ENCODE data around the gene CPEB1.

The CPEB1 gene

GRCh38 chr15:82647045-82647834 is at the start of gene CPEB1:
Gene CPEB1, minus strand, starts transcription at chr15:82647363. Its CDS starts 18,904 bp downstream, at chr15:82628459.
- TF ChIP-seq, protein P1, sequence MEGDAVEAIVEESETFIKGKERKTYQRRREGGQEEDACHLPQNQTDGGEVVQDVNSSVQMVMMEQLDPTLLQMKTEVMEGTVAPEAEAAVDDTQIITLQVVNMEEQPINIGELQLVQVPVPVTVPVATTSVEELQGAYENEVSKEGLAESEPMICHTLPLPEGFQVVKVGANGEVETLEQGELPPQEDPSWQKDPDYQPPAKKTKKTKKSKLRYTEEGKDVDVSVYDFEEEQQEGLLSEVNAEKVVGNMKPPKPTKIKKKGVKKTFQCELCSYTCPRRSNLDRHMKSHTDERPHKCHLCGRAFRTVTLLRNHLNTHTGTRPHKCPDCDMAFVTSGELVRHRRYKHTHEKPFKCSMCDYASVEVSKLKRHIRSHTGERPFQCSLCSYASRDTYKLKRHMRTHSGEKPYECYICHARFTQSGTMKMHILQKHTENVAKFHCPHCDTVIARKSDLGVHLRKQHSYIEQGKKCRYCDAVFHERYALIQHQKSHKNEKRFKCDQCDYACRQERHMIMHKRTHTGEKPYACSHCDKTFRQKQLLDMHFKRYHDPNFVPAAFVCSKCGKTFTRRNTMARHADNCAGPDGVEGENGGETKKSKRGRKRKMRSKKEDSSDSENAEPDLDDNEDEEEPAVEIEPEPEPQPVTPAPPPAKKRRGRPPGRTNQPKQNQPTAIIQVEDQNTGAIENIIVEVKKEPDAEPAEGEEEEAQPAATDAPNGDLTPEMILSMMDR (IDR thresholded peaks at IDR 0.05; ENCODE audit: borderline replicate concordance, insufficient read depth, low read depth, low read length) = no peak

GRCh38 chr15:82692171-82692570 is 45.0 kb upstream of the CPEB1 start:
- H3K4me3 ChIP-seq (ENCODE audit: low read depth, low read length) = no peak overlapping the region
- TF ChIP-seq, protein P1 (IDR thresholded peaks at IDR 0.05; ENCODE audit: borderline replicate concordance, insufficient read depth, low read depth, low read length) = no peak

More at GRCh38 chr15:82647045-82647834, at the start of gene CPEB1:
- H3K4me3 ChIP-seq (ENCODE audit: low read depth, low read length) = peak within 1 kb of the TSS; percentile 19

DNA sequence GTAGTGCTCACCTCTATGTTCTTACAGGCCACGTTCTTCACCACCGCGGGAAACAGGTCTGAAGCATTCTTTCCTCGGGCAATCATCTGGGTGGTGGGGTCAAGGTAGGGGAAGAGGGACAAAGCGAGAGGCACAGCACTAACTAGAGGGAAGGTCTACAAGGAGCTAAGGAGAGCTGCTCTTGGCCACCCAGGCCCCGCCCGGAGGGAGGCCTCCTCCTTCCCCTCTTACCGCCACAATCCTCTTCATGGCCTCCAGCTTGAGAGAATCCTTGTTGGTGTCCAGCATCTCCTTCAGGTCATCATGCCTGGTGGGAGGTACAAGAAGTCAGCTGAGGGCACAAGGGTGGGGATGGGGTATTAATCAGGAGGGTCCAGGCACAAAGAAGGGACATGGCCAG is 42.0 kb upstream of the CPEB1 start:
- H3K4me3 ChIP-seq (ENCODE audit: low read depth, low read length) = no peak overlapping the region
- TF ChIP-seq, protein P1 (IDR thresholded peaks at IDR 0.05; ENCODE audit: borderline replicate concordance, insufficient read depth, low read depth, low read length) = no peak

DNA sequence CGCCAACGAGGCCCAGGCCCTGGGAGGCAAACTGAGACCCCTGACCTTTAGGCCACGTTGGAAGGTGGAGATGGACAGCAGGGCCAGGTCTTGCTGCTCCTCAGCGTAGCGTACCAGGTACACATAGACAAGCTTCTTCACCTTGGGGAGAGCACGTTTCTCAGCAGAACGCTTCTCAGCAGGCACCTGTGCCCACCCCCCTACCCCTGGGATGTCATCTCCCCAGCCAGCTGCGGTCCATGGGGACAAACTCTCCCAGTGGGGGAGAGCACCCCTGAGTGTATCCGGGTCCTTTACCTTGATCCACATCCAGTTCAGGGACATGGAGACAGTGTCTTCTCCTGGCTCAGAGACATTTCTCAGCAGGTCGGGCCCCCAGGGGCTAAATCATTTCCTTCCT is 41.5 kb upstream of the CPEB1 start:
- TF ChIP-seq, protein P1 (IDR thresholded peaks at IDR 0.05; ENCODE audit: borderline replicate concordance, insufficient read depth, low read depth, low read length) = no peak
- no peak overlapping the region for H3K4me3 ChIP-seq (ENCODE audit: low read depth, low read length)

- TF ChIP-seq, protein P1 (IDR thresholded peaks at IDR 0.05; ENCODE audit: borderline replicate concordance, insufficient read depth, low read depth, low read length) = no peak
- no peak overlapping the region for H3K4me3 ChIP-seq (ENCODE audit: low read depth, low read length)
Observed at GRCh38 chr15:82681371-82681770, 34.2 kb upstream of the CPEB1 start.

GRCh38 chr15:82680200-82681102 is 33.3 kb upstream of the CPEB1 start:
- peak overlapping the region; percentile 45 for H3K4me3 ChIP-seq (ENCODE audit: low read depth, low read length)
- TF ChIP-seq, protein P1 (IDR thresholded peaks at IDR 0.05; ENCODE audit: borderline replicate concordance, insufficient read depth, low read depth, low read length) = peak; percentile 22; the same call in 1 of the 2 replicates

All from GM12875 (cell line).